Activated CD4-positive, CD25-positive, alpha-beta regulatory T cell (primary cell): ENCODE results near the gene RAET1G.
A peak's percentile ranks its signal among the peaks of the same experiment; 100 is the strongest.
"Not testable (repeated sequence)": the region's sequence is repeated elsewhere in the genome, so short reads cannot be mapped to it uniquely, and the experiment has no call there.

ENCODE experiments used
- DNase-seq, 4 experiments: peaks; one replicate each; lab custom pipeline; 2025; lab: John Stamatoyannopoulos, UW

Gene RAET1G

DNA sequence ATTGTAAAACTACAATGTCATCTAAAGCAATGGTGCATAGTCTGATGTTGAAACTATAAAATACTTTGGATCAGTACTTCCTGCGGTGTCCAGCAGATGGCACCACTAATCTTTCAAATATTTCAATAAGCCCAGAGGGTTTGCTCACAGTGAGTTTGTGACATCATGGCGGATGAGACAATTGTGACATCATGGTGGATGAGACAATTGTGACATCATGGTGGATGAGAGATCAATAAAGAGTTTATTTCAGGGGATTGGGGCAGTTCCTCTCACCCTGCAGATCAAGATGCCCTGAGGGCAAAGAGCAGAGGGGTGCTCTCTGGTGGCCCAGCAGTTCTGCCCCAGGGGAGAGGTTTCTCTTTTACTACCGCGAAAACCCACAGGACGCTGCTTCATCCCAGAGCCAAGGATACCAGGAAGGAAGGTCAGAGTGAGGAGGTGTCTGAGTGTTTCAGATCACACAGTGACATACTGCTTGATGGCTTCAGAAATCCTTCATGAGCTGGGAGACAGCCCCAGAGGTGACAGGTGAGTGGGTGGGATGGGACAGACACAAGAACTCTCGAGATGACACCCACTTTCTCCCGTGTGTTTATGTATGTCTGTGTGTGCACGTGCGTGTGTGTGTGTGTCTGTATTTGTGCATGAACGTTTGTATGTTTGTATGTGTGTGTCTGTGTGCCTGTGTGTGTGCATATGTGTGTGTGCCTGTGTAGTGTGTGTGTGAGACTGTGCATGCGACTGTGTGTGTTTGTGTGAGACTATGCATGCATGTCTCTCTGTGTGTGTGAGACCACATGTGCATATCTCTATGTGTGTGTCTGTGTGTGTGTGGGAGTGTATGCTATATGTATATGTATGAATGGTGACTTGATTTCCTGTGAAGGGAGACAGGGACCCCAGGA lies 11.6 kb upstream of the RAET1G start:
- peak; percentile 15 to 55 (median 34) for DNase-seq

DNA sequence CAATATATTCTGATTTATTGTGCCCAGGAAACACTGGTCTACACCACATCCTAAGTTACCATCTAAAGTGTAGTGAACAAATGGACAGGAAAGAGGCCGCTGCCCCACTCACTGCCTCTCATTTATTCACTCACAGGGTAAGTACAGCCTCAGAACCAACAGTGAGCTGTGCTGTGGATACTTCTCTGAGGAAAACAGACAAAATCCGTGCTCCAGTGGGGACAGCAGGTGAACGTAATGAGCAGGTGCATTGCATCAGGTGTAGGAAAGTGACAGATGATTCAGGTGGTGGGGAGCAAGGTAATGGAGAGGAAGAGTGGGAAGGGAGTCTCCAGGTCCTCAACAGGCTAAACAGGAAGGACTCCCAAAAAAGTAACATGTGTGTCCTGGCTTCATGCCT lies 10.5 kb upstream of the RAET1G start:
- DNase-seq = no peak

DNA sequence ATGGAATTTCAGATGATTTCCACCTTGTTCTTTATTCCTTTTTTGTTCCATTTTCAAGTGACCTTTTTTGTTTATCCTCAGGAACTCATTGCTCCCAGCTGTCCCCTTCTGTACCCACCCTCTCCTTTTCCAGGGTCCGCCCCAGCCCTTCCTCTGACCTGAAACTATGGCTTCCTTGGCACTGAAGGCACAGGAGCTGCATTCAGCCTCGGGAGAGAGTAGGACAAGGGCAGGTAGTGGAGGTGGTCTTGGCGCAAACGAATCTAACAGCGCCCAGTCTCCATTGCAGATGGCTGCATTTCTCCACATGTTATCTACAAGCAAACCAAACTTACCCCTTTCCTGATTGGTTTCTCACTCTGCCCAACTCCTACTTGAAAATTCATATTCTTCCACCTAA lies 10.1 kb upstream of the RAET1G start:
- DNase-seq = no peak

DNA sequence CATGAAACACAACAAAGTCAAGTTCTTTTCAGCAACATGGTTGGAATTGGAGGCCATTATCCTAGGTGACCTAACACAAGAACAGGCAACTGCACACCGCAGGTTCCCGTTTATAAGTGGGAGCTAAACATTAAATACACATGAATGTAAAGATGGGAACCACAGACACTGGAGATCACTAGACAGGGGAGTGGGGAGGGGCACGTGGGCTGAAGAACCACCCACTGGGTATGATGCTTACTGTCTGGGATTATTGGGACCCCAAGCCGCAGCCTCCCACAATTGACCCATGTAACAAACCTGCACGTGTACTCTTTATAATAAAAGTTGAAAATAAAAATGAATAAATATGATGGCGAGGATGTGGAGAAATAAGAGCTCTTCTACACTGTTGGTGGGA lies 8.6 kb upstream of the RAET1G start:
- DNase-seq = no peak

DNA sequence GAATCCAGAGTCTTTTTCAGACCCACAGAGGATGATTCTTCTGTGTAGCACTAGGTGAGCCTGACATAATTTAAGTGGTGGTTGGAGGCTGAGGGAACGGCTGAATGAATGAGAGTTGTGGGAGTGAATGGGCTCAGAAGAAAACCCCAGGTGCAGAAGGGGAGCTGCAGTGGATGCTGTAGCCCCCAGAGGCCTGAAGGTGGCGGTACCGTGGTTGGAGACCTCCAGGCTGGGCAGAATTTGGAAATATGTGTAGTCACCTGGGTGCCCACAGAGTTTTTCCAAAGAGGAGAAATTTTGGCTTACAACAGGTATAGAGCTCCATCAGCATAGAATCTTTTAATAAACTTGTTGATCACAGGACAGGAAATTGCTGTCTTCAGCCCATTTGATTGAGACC lies 6.5 kb upstream of the RAET1G start:
- no peak for DNase-seq

DNA sequence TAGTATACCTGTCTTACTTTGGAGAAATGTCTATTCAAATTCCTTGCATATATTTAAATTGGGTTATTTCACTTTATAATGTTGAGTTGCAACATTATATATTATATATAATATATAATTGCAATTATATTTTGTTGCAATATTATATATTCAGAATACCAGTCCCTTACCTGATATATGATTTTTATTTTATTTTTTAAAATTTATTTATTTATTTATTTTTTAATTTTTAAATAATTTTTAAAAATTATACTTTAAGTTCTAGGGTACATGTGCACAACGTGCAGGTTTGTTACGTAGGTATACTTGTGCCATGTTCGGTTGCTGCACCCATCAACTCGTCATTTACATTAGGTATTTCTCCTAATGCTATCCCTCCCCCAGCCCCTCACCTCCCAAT lies 4.1 kb upstream of the RAET1G start:
- DNase-seq = not testable (repeated sequence)

DNA sequence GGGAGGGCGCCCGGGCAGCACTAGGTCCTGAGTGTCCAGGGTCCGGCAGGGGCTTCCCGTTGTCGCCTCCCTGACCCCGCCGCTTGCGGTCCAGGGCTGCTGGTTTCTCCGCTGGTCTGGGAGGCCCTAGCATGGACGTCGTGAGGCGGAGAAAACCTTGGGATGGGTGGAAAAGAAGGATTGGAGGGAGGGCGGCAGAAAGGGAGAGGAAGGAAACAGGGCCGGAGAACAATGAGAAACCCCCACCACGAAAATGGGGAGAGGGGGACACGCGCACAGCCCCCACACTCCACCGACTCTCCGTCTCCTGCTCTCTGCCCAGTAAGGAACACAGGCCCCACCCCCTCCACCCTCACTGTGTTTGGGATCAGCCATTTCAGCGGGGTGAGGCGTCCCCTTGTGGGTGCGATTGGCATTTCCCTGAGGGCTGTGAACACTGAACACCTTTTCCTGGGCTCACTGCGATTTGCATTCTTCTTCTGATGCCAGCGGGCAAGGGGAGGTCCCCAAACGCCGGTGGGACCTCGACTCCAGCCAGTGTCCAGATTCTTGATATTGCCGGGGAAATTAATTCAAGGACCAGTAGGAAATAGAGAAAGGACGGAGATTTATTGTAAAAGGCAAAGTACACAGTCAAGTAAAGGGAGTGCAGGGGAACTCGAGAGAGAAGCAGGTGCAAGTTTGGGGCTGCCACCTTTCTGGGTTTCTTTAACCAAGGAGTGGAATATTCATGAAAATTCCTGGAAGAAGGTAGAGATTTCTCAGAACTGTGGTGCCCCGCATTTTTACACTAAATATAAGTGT lies 3.3 kb upstream of the RAET1G start:
- peak; percentile 15 to 54 (median 36) for DNase-seq

DNA sequence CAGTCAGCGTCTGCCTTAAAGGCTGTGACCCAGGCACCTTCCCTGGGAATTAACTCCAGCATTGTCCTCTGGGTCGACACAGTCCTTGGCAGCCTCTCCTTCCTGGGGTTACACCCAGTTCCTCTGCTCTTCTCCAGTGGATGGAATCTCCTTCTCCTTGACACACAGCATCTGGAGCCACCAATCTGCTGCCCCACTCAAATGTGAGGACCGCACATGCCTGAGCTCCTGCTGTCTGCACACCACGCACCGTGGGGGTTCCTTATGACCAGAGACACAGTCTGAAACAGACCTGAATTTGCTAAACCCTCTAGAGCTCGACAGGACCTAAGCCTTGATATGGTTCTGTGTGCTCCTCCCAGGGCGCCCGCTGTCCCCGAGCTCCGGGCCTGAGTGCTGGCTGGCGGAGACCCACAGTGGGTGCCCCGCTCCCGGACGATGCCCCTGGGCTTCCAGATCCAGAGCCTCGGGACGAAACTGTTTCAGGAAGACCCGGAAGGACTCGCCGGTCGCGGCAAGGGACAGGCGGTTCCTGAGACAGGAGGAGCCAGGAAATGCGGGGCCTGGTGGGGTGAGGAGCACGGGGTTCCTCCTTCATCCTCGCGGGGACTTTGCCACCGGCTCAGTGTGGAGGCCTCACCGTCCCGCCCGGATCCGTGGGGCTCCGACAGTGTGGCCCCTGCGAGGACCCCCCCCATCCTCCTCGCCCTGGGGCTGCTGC lies 2.5 kb upstream of the RAET1G start:
- DNase-seq = no peak

DNA sequence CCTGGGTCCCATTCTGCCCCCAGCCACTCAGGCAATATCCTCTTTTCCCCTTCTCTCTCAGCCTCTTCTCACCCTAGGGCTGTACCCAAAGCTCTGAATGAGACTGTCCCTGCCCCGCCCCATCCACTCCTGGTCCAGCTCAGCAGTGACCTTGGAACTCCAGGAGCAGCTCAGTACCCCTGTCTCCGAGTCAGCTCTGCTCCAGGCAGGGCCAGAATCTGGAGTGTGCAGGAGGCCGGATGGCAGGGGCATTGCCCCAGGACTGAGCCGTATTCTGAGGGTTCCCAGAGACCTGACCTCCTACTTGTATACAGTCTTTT lies 2.0 kb upstream of the RAET1G start:
- DNase-seq = no peak

DNA sequence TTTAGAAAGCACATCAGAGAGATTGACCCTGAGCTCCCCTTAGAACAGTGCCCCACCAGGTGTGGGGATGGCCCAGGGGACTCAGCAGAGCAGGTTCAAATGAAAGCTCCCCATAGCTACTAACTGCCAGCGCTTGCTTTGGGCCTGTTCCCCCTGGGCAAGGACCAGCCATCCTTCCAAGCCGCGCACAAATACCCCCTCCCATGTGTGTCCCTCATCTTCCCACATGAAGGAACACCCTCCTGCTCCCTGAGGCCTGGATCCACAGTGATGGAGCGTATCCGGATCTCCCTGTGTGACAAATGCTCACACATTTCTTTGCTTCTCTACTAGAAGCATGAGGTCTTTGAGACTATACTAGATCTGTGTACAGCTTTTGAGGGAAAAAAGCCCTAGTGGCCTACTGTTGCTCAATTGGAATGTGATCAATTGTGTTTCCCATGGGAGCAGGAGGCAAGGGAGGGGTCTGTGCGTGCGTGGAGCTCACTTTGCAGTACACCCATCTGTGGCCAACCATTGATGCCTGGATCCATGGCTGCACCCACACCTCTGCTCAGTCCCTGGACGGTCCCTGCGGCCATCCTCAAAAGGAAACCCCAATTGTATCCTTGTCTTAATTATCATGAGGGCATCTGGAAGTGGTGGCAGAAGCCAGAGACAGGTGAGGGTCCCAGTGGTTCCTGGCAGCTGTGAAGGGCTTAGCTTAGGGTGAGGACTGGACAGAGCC lies 1.4 kb upstream of the RAET1G start:
- no peak for DNase-seq

DNA sequence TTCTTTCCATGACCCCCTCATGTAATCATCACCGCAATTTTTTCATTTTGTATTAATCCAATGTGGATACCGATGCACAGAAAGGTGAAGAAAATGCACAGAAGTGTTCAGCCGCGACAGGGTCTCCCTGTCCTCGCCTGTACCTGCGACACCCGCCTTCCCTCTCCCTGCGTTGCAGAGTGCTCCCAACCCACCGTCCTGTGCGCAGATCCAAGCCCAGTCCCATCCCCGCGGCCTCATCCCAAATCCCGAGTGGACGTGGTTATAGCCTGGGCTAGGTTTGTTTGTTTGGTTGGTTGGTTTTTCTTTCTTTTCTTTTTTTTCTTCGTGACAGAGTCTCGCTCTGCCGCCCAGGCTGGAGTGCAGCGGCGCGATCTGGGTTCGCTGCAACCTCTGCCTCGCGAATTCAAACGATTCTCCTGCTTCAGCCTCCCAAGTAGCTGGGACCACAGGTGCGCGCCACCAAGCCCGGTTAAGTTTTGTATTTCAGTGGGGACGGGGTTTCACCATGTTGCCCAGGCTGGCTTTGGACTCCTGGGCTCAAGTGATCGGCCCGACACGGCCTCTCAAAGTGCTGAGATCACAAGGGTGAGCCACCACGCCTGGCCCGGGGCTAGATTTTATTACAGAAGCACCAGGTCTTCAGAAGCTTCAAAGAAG lies 536 bp upstream of the RAET1G start:
- no peak for DNase-seq

DNA sequence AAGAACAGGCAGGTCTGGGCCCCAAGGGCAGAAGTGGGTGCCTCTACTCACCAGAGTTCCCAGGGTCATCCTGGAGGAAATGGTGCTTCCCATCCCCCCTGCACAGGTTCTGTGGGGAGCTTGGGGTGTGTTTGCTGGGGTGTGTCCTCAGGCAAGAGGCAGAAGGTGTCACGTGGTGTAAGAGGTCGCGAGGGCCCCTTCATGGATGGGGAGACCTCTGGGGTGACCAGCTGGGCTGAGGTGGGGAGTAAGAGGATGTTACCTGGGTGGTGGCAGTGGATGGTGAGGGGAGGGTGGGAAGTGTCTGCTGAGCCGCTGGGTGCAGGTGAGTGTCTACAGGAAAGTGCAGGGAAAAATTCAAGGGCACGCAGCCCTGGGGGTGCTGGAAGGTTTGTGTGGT lies 830 bp downstream of the RAET1G start:
- DNase-seq = not testable (repeated sequence)

DNA sequence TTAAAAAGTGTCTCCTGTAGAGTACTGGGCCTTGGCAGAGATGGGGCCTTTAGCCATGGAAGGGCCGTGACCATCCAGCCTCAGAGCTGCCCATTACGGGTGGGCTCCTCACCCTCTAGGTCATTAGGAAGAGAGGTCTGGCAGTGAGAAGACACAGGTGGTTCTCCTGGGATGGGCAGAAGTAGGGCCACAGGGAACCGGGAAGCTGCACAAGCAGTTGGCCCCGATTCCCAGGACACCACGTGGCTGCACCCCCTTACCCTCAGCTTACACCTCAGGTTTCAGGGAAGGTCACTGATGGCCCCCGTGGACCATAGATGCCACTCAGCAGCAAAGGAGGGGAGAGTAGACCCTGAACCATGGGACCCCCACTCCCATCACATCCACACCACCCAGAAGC lies 1.6 kb downstream of the RAET1G start:
- no peak for DNase-seq

DNA sequence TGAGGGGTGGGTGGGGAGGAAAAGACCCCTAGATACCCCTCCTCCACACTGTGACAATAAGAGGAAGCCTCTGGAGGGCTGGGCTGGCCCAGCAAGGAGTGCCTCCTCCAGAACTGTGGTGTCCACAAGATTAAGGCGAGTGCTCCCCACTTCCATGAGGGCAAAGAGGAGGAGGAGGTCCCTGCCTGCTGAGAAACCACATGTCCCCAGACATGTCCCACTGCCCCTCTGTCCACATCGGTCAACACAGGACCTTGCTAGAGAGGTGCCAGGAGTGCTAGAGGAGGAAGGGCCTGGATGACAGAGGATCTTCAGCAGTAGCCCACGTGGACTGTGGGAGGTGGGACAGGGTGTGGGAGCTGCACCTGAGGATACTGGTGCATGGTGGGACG lies 3.1 kb downstream of the RAET1G start:
- DNase-seq = no peak

DNA sequence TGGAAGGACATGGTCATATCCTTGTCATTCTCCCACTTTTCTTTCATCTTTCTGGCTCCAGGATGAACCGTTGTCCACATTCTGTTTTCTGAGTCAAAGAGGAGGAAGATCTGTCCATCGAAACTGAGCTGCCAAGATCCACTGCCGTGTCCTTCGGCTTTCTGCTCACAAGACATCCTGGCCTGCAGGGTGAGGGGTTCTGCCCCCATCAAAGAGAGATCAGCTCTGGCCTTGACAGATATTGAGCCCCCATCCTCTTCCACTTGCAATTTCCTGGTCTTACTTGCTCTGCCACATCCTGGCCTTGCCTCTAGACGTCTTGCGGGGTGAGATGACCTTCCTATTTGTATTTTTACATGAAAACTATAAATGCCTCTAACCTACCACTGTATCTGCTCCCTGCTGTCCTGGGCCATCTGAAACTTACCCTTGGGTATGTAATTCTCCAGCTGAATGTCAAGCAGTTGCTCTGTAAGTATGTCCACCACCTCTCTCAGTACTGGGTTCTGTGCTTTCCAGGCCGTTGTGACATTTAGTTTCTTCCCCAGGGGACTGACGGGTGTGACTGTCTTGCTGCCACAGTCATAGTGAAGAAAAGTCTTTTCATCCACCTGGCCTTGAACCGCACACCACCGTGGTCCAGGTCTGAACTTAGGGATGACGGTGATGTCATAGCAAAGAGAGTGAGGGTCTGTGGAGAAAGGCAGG lies 3.6 kb downstream of the RAET1G start:
- not testable (repeated sequence) for DNase-seq

DNA sequence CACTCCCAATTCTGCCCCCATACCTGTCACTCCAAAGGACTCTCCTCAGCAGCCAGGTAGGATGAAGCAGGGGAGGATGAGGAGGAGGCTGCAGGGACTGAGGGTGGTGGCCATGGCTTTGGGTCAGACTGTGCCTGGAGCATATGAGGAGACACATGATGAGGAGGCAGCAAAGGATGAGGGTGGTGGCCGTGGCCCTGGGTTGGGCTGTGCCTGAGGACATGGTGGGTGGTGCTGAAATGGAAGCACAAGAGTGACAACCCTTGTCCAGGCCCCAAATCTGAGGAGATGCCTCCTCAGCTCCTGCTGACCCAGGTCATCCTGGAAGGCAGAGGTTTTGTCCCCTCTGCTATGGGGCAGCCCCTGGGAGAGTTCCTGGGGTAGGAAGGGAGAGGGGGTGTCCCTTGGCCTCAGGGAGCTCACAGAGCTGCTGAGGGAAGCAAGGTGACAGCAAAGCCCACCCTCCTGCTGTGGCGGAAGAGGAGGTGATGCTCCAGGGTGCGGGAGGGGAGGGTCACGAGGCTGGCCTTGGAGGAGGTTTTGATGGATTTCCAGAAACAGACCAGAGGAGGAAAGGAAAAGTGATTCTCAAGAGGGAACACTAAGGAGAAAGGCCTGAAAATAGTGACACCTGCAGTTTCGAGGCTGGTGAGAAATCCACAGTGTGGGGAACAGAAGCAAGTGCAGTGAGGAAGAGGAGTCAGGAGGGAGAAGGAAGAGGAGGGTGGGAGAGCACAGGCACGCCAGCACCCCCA lies 4.6 kb downstream of the RAET1G start:
- DNase-seq = no peak

DNA sequence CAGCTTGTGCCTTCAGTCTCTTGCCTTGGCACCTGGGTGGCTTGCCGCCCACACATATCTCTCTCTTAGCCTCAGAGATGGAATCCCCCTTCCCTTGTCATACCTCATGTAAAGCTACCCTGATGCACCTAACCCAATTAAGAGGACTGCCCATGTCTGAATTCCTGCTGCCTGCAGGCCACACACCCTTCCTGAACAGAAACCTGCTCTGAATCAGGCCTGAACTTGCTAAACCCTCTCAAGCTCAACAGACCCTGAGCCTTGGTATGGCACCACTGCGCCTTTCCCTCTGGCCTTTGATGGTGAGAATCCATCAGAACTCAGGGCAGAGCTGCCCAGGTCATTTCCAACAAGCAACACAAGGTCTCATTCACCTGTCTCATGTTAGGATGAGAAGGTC lies 5.2 kb downstream of the RAET1G start:
- no peak for DNase-seq

DNA sequence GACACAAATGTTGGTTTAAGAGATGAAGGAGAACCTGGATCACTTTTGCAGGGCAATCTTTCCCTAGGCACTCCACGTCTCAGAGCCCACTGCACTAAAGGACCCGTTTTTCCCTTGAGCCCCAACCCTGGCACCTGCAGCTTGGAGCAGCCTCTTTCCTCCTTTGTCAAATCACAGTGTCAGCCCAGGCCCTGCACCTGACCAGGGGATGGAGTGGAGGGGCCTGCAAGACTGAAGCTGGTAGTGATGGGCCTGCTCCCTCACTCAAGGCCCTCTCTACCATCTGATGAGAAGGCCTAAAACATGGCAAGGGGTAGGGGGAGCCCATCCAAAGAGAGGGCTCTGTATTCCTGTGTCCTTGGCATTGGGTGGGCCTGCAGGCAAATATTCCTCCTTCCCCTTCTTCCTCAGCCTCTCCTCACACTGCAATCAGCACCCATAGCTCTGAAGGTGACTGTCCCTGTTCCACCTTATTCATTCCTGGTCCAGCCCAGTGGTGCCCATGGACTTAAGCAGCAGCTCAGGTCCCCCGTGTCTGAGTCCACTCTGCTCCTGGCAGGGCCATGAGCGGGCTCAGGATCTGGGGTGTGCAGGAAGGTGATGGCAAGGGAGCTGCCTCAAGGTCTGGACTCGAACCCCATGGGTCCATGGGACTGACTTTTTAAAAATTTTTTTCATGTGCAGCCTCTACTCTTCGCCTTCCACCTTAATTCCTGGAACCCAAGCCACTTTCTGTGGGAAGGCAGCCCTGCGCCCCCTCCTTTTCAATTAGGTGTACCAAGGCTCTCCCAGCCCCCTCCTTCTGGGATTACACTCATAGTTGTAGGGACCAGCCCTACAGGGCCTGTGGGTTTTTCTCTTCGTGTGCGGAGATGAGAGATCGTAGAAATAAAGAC lies 6.7 kb downstream of the RAET1G start:
- no peak for DNase-seq
